Left ventricle myocardium superior (tissue), 1 donor: ENCODE data around the gene CHEK2. TPM values are rescaled to one million over a fixed set of nuclear protein-coding genes. Genes with fewer than 3 reads are reported as not detected.
A peak's percentile ranks its signal among the peaks of the same experiment; 100 is the strongest.
"Not testable (repeated sequence)": the region's sequence is repeated elsewhere in the genome, so short reads cannot be mapped to it uniquely, and the experiment has no call there.

ENCODE experiments used
- ATAC-seq: fragments of 200-7000 bp; cut with Tn5 transposase; one replicate; pipeline ENCODE4 v1.9.1; 2020; ENCODE audit warnings: mild to moderate bottlenecking, moderate library complexity
- DNase-seq: peaks from one replicate; pipeline ENCODE4 v3.0.0-alpha.2; 2020
- intact Hi-C: fragments of 100-400 bp; cut with micrococcal nuclease; formaldehyde crosslinking; loops from one replicate; pipeline ENCODE4 v1.11.0; 2022
- total RNA-seq: library from RNA; stranded (reverse); fragmentation: NEBNext Ultra II Directional; extraction: Animal tissue kit (Norgen Biotek cat#: 25700); gene quantifications from one replicate; pipeline ENCODE4 v1.2.1, GENCODE V29; 2021
- donor health status: DM: no; HTN: yes; CAD: no; lungs with severe emphysema.

Gene CHEK2
- total RNA-seq, 1 donor from 2014 or later: 1.3 TPM

GRCh38 chr22:28710107-28710506 lies 31.5 kb downstream of the CHEK2 start:
- DNase-seq: no peak

GRCh38 chr22:28706845-28707244 lies 34.8 kb downstream of the CHEK2 start:
- DNase-seq (no peak), ATAC-seq (no peak)
- intact Hi-C loops: no loop called here

More at GRCh38 chr22:28710107-28710506, 31.5 kb downstream of the CHEK2 start:
- ATAC-seq: no peak
- intact Hi-C loops: no loop called here

GRCh38 chr22:28703436-28703835 lies 38.2 kb downstream of the CHEK2 start:
- no peak for DNase-seq
- intact Hi-C loops: no loop called here
- ATAC-seq: no peak

GRCh38 chr22:28702891-28703290 lies 38.7 kb downstream of the CHEK2 start:
- DNase-seq (no peak), ATAC-seq (no peak)
- intact Hi-C loops: no loop called here

- DNase-seq, ATAC-seq, intact Hi-C loops: not testable (repeated sequence)
Measured at GRCh38 chr22:28693041-28693760, 48.4 kb downstream of the CHEK2 start.

- DNase-seq, intact Hi-C loops, ATAC-seq: not testable (repeated sequence)
Measured at GRCh38 chr22:28689796-28690195, 51.8 kb downstream of the CHEK2 start.

- DNase-seq, ATAC-seq, intact Hi-C loops: not testable (repeated sequence)
Measured at GRCh38 chr22:28682966-28683365, 58.7 kb downstream of the CHEK2 start.

- DNase-seq, ATAC-seq, intact Hi-C loops: not testable (repeated sequence)
Measured at GRCh38 chr22:28680813-28681490, 60.7 kb downstream of the CHEK2 start.

- intact Hi-C loops: not testable (repeated sequence)
- peak; percentile 60 for ATAC-seq
Measured at GRCh38 chr22:28679611-28680287, 61.9 kb downstream of the CHEK2 start, which contains the start of gene TTC28. Gene TTC28 (minus strand): TSS chr22:28679840. CDS start chr22:28679723, 117 bp downstream.

GRCh38 chr22:28678778-28679610 lies 62.6 kb downstream of the CHEK2 start:
- ATAC-seq, intact Hi-C loops, DNase-seq: not testable (repeated sequence)

More at GRCh38 chr22:28679611-28680287, 61.9 kb downstream of the CHEK2 start, which contains the start of gene TTC28:
- DNase-seq: peak; percentile 95

- DNase-seq, intact Hi-C loops, ATAC-seq: not testable (repeated sequence)
Measured at GRCh38 chr22:28678170-28678569, 63.5 kb downstream of the CHEK2 start.

GRCh38 chr22:28674121-28674563 lies 67.5 kb downstream of the CHEK2 start:
- ATAC-seq: no peak
- no peak for DNase-seq
- intact Hi-C loops: no loop called here

- DNase-seq (no peak), ATAC-seq (no peak)
- intact Hi-C loops: no loop called here
Measured at GRCh38 chr22:28670756-28671155, 70.9 kb downstream of the CHEK2 start.

GRCh38 chr22:28670161-28670560 lies 71.5 kb downstream of the CHEK2 start:
- intact Hi-C loops: no loop called here
- no peak for ATAC-seq

GRCh38 chr22:28669387-28669786 lies 72.2 kb downstream of the CHEK2 start:
- intact Hi-C loops: no loop called here
- ATAC-seq (no peak), DNase-seq (no peak)

More at GRCh38 chr22:28670161-28670560, 71.5 kb downstream of the CHEK2 start:
- DNase-seq: no peak

GRCh38 chr22:28663569-28663942 lies 78.1 kb downstream of the CHEK2 start:
- intact Hi-C loops, ATAC-seq, DNase-seq: not testable (repeated sequence)

GRCh38 chr22:28658448-28658847 lies 83.2 kb downstream of the CHEK2 start:
- intact Hi-C loops: no loop called here
- no peak for DNase-seq

GRCh38 chr22:28656181-28656580 lies 85.4 kb downstream of the CHEK2 start:
- ATAC-seq: no peak
- DNase-seq: no peak
- intact Hi-C loops: no loop called here

More at GRCh38 chr22:28658448-28658847, 83.2 kb downstream of the CHEK2 start:
- no peak for ATAC-seq

- ATAC-seq (no peak), DNase-seq (no peak)
- intact Hi-C loops: no loop called here
Measured at GRCh38 chr22:28650463-28650862, 91.2 kb downstream of the CHEK2 start.
